Activated T-helper 9 cell treated with anti-CD3 and anti-CD28 coated beads, Interleukin-2, amount 50 U/mL, for 16 hours (primary cell): ENCODE measurements around the gene RNLS.

Source experiments
- DNase-seq: peaks from one replicate; pipeline ENCODE4 v3.0.0-alpha.2; 2020; ENCODE audit warnings: low read depth

Gene RNLS

DNA sequence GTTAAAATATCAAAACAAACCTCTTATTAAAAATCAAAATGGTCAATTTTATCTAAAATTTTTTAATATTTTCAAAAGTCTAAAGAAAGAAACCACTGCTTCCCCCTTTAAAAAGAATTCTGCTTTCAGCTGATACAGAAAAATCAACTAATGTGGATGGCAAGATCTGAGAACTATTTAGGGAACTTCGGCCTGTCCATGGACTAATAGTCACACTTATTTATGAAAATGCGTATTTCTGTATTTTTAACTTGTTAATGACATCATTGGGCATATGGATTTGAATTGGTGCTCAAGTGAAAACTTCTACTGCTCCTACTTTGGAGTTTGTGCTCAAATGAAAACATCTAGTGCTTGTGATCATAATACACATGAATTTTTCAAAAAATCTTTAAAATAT lies 31.9 kb downstream of the RNLS start:
- DNase-seq: no peak

DNA sequence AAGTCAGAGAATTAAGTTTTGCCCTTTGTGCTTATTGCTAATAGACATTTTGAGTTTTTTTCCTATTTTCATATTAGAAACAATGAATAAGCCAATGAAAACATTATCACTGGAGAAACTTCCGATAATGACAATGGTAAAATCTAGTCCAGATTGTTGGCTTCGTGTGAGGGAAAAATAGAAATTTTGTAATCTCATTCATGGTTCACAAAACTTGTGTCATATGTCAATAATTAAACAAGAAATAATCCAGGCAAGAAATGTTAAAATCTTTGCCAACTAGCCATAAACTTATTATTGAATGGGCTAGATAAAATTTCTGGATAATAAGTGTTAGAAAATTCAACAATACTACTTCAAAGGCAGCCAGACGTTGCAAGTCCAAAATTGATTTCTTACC lies 36.6 kb downstream of the RNLS start:
- no peak for DNase-seq

DNA sequence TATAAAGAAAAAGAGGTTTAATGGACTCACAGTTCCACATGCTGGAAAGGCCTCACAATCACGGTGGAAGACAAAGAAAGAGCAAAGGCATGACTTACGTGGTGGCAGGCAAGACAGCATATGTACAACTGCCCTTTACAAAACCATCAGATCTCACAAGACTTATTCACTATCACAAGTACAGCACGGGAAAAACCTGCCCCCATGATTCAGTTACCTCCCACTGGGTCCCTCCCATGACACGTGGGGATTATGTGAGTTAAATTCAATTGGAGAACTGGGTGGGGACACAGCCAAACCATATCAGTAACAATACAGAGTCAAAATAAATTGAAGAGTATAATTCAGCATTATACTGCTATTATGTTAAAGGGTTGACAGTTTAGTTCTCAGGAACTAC lies 37.8 kb downstream of the RNLS start:
- DNase-seq: no peak

DNA sequence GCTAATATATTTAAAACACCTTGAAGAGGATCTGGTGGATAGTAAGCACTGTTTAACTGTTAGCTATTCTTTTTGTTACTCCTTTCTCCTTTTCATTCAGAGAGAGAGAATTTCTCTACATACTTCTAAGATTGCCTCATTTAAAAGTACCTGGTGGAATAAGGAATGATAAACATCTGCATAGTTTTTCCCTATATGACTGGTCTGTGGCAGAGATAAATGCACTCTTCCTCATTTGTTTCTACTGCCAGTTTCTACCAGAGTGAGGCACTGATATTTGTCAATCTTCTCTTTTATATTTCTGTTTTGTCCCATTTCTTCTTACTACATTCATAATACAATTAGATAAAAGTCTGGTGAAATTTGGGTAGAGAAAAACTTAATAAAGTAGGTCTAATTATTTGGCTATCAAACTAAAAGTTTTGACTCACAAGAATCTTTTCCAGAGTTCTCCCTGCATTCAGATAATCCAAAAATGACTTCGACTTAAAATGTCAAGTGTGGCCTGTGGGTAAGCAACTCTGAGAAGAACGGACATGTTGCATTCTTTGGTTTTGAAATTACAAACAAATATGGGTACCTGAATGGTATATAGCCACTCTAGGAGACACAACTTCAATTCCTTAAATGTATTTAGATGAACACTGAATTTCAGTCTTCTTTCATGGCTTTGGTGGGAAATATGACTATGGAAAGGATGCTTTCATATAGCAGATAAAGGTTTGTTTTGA lies 38.8 kb downstream of the RNLS start:
- DNase-seq: no peak

DNA sequence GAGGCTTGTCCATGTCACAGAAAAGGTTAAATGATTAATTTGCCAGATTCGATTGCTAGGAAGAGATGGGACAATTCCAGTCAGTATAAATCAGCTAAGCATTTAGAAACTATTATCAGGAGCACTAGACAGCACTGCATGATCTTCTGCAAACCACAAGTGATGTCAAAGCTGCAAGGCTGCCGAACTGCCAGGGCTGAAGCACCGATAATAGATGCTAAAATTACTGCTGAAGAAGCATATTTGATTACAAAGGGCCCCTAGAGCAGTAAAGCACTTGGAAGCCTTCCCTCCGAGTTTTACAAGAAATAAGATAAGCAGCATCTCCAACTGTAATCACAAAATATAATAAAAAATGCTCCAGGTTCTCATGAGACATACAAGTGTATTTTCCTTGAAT lies 40.6 kb downstream of the RNLS start:
- no peak for DNase-seq

DNA sequence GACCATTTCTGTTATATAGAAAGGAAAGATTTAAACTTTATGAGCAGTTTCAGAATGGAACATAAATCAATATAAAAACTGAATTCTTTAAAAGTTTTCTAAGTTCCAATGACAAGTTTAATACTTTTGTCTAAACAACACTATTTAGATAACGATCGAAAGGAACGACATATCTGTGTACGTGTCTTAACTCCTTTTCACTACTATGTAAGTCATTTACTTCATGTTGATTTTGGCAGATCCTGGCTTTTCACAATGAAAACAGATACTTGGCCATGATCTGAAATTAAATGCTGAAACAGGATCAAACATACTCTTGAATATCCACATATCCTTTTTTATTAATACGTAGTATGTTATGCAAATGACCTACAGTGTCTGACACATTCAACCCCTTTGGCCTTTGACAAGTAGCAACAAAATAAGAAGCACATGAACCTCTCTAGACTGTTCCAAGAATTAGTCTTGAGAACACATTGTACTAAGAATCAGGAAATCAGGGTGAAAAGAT lies 41.9 kb downstream of the RNLS start:
- DNase-seq: no peak

DNA sequence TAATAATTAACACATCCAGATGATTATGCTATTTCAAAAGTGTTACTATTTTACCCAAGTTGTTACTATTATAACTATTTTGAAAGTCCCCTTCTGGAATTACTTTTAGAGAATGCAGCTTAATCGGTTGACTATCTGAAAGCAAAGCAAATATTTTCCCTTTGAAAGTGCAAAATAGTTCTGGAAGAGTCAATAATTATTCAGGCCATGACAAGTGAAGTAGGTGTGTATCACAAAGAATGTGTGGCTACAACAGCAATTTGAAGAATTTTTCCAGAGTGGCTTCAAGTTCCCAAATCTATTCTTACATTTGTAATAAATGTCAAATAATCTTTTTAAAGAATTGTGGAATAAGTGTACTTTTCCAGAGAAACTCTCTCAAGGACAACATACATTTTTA lies 42.8 kb downstream of the RNLS start:
- no peak for DNase-seq

DNA sequence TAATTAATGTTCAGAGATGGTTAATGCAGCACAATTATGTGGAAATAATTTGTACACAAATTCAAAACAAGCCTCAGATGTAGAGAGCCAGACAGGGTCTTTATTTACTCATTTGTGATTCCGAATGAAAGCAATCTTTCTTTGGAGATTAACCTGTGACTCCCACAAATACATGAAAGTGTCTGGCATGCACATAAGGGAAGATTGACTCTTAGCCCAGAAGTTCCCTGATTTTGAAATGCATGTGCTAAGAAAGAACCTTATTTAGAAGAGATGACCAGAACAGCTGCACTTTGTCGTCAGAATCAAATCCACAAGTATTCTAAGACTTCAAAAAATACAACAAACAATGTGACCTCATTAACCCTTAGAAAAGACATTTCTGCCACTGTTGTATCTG lies 45.1 kb downstream of the RNLS start:
- no peak for DNase-seq

DNA sequence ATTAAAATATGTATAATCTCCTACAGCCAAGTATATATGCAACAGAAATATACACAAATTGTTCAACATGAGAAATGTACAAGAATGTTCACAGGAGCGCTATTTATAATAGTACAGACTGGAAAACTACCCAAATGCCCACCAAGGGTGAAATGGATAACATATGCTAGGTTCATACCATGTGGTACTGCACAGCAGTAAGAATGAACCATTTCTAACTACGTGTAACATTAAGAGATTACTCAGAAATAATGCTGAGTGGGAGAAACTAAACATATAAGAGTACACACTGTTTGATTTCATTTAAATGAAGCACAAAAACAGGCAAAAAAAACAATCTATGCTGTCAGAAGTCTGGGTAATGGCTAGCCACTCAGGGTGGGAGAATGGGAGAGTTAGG lies 45.8 kb downstream of the RNLS start:
- DNase-seq: no peak

DNA sequence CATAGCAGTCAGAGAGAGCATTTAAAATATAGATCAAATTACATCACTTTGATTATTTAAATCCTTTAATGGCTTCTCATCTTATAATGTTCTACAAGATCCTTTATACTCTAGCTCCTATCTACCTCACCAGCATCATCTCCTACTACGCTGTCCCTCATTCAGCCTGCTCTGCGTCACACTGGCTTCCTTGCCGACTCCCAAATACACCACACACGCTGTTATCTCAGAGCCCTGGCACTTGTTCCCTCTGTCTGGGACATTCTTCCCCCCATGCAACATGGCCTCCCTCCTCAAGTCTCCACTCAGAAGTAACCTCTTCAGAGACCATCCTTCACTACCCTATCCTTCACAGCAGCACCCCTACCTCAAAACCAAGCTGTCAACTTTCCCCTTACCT lies 46.7 kb downstream of the RNLS start:
- DNase-seq: no peak

DNA sequence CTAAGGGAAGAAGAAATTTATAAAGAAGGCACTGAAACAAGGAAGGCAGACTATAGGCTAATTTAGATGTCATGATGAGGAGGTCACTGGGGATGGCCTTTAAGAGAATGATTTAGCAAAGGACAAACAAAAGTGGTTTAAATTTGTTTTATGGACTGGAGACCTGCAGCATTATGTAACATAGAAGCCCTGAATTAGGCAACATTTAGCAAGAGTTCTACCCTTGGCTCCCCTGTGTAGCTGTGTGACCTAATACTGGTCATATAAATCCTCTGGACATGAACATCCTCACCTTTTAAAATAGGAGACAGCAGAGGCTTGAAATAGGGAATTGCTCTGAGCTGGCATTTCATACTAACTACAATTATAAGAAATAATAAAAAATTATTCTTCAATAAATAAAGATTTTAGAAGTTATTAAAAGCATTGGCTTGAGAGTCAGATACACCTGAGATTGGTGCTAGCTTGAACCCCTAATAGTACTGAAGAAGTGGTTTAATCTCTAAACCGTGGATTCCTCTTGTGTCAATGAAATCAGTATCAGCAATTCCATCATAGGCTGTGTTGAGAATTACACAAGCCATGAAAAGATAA lies 48.9 kb downstream of the RNLS start:
- DNase-seq: no peak

DNA sequence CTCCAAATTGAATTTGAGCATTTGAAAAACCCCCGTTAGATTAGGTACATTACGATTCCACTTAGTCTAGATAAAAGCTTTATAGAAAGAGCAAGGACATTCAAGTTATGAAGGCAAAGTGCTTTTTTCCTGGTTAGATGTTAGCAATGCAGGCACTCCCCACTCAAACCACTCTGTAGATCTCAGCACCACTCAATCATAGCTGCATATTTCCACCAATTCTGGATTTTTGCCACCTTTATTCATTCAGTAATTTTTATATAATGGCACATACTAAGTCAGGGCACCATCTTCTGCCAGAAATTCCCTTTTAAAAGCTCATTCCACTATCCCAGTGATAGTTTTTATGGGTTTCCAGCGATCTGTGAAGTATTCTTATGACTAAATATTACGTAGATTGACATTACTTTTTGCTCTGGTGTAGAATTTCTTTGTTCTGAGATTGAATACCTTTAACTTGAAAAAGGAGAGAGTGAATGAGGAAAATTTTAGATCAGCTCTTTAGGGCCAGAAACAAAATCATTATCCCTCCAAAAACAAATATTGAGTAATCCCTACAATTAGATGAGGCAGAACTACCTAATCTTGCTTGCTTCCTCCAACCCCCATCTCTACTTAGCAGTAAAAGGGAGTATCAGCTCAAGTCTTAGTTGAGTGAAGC lies 51.6 kb downstream of the RNLS start:
- no peak for DNase-seq

DNA sequence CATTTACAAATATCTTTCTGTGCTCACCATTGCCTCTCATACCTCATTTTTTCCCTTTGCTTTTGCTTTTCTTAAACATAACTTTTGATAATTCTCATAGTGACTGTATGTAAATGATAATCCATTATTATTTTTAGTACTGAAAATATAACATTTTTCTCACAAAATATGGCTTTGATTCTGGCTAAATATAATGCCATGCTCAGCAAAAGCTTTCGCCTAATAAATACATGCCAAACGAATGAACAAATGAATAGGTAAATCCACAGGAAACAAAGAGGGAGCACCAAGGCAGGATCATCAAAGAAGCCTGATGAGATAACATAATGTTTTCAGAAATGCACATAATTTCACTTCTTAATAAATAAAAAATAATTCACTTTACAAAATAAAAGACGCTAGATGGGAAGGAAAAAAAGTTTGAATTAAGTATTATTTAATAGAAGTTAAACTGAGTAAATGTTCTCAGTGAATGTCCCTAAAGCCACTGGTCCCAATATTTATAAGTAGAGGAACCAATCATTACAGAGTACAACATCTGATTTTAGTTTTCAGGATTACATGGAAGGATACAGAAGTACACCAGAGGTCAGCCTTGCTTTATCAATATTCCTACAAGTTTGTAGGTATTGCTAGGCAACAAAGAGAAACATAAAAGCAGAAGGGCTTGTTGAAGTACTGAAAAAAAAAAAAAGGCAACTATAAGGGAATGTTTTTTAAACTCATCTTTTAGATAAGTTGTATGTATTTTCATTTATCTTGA lies 52.3 kb downstream of the RNLS start:
- no peak for DNase-seq

DNA sequence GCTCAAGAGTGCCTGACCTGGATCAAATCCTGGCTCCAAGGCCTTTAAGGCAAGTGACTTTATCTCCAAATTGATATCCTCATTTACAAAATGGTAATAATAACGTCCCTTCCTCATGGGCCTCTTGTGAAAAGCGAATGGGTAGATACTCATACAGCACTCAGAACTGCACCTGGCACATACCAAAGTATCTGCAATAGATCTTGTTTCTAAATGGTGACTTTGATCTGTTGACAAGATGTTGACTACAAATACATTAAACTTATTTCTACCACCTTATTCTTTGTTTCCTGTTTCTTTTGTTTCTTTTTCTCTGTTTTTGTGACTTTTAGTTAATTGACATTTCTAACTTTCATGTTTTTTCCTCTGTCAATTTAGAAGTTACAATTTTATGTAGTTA lies 53.0 kb downstream of the RNLS start:
- no peak for DNase-seq

DNA sequence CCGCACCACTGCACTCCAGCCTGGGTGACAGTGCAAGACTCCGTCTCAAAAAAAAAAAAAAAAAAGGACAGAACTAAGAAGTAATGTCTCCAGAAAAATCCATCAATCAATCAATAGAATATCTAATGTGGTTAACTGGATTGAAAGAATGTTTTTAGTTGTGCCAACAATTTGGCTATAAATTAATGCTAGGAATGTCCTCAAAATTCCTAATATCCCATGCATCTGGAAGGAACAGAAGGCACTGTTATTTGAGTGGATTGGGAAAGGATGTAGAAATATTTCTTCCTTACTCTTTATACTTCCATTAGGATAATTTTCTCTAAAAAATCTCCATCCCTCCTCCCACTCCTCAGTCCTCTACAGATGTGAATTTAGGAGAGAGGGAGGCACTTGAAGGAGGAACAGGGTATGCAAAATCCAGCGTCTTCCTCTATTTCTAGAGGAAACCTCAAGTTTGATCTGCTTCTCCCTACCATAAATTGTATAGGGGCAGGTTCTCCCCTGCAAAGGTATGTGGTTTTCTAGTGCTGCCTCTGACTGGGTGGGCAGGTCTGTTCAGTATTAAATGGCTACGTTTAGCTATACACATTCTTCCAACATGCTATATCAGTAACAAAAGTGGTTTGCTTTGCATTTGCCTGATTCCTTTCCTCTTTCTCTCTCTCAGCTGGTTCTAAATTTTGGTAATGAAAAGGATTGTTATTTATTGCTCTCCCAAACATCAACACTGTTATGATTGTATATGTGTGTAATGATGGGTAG lies 54.1 kb downstream of the RNLS start:
- no peak for DNase-seq

DNA sequence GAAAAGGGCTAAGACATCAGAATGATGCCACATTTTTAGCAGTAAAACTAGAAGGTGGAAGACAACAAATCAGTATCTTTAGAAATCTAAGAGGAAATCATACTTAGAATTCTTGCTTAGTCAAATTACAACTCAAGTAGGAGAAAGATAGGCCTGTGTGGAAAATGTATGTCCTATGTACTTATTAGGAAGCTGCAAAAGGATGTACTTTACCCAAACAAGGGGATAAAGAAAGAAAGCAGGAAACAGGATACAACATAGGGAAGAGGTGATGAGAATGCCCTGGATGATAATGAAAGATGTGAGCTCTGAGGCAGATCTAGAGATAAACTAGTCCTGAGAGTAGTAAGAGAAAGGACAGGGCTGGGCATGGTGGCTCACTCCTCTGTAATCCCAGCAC lies 54.9 kb downstream of the RNLS start:
- no peak for DNase-seq

DNA sequence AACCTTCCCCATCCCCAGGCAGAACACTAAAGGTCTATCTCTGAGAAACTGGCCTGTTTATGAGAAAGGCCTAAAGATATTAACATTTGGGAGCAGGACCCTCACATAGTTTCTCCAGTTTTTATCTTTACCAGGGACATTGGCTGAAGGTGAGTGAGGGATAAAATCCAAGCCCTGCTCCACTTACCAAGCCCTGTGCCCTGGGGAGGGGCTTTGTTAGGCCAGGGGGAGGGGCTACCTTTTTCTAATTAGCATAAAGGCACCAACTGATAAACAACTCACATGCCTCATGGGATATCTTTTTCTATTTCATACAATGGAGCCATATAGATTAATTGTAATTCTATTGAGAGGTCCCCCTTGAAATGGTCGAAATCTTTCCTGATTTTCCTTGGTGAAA lies 55.9 kb downstream of the RNLS start:
- DNase-seq: no peak

DNA sequence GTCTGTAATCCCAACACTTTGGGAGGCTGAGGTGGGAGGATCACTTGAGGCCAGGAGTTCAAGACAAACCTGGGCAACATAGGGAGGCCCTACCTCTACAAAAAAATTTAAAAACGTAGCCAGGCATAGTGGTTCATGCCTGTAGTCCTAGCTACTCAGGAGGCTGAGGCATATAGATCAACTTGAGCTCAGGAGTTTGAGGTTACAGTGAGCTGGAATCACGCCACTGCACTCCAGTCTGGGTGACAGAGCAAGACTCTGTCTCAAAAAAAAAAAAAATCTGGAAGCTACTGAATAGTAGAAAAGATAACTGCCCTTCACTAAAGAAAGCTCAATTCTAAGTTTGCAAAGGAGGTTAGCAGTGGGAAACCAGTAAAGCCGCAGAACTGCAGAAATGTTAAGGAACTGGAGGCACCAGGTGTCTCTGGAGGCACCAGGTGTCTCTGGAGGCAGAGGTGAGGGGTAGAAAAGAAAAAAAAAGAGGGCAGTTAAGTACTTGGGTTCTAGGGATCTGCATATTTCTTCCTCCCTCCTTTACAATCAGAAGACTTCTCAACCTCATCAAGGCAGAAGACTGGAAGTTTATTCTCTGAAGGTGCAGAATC lies 56.5 kb downstream of the RNLS start:
- no peak for DNase-seq

DNA sequence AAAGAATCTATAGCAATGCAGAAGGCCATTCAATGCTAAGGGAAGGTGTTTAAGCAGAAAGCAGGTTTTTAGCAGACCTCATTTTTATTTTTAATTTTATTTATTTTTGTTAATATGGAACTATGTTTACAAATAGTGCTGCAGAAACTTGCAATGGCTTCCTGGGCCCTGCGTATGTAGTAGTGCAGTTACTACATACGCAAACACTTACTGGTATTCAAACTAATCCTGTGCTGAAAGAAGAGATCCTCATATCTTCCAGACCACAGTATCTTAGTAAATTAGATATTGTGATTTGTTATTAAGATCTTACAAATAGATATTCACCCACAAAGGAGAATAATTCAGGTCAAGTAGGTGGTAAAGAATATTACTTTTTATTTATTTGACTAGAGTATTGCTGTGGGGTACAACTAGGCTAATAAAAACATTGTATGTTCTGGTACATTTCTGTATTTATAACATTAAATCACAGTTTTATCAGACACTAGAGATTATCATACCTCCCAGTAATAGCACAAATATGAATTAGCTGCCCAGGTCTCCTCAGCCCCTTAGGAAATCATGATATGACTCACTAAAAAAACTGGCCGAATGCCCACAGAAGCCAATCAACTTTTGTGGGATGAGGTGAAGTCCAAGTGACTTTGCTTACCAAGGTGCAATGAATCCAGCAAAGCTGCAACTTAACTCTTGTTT lies 57.6 kb downstream of the RNLS start:
- DNase-seq: no peak

DNA sequence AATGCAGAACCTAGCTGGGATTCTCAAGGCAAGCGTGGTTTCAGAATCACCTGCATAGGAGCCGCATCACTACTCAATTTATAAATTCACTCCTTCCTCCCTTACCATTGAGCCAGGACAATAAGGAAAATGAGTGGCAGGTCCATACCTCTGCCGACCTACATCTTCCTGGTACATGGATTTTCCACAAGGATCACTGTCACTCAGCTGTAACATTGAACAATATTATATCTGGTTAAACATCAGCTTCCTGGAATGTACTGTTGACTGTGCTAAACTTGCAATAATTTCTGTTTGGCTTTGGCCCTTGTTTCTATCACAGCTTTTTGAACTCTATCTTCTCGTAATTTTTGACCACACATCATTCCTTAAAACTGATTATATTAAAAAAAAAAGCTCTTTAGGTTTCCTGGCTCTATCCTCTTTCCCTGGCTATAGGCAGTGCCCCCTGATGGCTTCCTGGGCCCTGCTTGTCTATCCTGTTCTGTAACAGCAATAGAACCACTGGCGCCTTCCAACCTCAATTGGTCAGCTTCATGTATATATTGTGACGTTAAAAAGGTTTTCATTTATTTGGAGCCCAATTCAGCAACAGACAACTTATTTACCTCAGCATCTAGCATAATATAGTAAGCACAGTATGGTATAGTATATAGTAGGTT lies 59.2 kb downstream of the RNLS start:
- DNase-seq: no peak
